A673 (cell line): ENCODE results near the gene STPG3.

ENCODE experiments used
- EZH2 ChIP-seq: fragments of 200-600 bp; sonication (generic); IDR thresholded peaks from 2 replicates; pipeline ENCODE4 v1.6.1; 2017; ENCODE audit warnings: borderline replicate concordance, low read depth, mild to moderate bottlenecking, mixed read lengths, antibody characterized with exemption, low read length; ENCODE audit not compliant: poor library complexity, severe bottlenecking
- TF ChIP-seq, protein P1 (sequence below): fragments of 300-800, 200-600 bp; sonication (generic); conservative IDR thresholded peaks from 2 replicates; pipeline ENCODE4 v1.5.1; 2017; ENCODE audit warnings: low read depth, mild to moderate bottlenecking, antibody characterized with exemption, low read length, moderate library complexity, mixed read lengths

DNA sequence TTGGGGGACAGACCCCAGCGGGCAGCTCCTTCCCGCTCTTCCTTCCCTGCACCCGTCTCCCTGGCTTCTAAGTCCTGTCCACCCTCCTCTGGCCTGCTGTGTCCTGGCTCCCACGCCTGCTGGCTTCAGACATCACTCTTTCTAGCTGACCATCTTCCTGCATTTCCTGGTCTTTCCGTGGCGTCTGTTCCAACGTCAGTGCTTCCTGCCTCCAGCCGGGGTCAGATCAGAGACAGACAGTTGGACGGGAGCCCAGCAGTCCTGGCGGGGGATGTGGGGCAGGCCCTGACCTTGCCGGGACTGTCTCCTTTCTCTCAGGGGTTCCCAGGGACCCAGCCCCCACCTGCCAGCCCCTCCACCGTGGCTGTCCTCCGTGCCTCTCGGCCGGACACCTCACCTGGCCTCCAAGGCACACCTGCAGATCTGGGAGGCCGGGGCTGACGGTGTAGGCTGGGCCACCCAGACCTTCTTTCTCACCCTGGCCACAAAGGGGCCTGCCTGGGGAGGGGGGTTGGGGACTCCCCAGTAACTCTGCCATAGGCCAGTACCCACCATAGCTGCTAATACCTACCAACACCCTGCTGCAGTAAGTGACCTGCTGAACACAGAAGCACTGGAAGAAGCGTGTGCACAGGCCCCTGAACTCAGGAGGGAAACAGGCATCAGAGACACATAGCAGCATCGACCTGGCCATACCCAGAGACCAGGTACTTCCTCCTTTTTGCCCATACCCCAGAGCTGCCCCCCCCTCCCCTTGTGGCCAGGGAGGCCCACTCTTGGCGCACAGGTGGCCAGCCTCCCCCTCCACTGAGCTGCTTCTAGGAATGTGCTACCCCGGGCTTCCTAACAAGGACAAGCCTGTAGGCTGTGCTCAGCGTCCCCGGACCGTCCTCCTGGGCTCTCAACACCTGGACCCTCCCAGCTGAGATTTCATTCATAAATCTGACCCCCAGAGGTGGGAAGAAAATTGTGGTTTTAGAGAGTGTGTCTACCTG lies 45.9 kb downstream of the STPG3 start:
- TF ChIP-seq, protein P1, sequence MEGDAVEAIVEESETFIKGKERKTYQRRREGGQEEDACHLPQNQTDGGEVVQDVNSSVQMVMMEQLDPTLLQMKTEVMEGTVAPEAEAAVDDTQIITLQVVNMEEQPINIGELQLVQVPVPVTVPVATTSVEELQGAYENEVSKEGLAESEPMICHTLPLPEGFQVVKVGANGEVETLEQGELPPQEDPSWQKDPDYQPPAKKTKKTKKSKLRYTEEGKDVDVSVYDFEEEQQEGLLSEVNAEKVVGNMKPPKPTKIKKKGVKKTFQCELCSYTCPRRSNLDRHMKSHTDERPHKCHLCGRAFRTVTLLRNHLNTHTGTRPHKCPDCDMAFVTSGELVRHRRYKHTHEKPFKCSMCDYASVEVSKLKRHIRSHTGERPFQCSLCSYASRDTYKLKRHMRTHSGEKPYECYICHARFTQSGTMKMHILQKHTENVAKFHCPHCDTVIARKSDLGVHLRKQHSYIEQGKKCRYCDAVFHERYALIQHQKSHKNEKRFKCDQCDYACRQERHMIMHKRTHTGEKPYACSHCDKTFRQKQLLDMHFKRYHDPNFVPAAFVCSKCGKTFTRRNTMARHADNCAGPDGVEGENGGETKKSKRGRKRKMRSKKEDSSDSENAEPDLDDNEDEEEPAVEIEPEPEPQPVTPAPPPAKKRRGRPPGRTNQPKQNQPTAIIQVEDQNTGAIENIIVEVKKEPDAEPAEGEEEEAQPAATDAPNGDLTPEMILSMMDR, result no peak
- TF ChIP-seq EZH2, result no peak
